GM12865 (cell line): ENCODE measurements around the gene AMFR.

Source experiments
- DNase-seq: peaks from one replicate; pipeline ENCODE4 v3.0.0; 2010; ENCODE audit warnings: low read depth
- H3K4me3 ChIP-seq: 2 replicates; pipeline ENCODE4 v1.5.1; 2011; ENCODE audit warnings: mild to moderate bottlenecking, low read depth, low read length, control low read depth
- TF ChIP-seq, protein P1 (sequence below): IDR thresholded peaks from 2 replicates; pipeline ENCODE4 v1.5.1; 2011; ENCODE audit warnings: low read length, control low read depth, low read depth, inconsistent platforms; ENCODE audit not compliant: insufficient read depth; ENCODE audit errors: missing control alignments

AMFR gene

DNA sequence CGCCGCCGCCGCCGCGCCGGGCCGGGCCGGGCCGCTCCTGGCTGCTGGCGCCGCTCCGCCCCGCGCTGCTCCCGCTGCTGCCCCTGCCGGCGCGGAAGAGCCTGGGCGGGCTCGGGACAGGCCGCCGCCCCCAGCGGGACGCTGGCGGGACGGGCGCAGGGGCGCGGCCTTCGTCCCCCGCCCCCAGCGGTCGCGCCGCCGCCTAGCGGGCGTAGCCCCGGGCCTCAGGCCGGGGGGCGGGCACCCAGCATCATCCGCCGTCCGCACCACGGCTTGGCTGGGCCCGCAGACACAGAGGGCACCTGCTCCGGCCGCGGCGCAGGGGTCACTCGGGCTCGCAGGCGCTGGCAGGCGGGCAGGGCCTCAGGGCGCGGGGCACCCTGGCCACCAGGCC is at the start of gene AMFR:
TSS of gene AMFR (minus strand) at position 107 of the 394 bp plus-strand sequence. CDS start 218 bp downstream, outside the sequence.
- TF ChIP-seq, protein P1, sequence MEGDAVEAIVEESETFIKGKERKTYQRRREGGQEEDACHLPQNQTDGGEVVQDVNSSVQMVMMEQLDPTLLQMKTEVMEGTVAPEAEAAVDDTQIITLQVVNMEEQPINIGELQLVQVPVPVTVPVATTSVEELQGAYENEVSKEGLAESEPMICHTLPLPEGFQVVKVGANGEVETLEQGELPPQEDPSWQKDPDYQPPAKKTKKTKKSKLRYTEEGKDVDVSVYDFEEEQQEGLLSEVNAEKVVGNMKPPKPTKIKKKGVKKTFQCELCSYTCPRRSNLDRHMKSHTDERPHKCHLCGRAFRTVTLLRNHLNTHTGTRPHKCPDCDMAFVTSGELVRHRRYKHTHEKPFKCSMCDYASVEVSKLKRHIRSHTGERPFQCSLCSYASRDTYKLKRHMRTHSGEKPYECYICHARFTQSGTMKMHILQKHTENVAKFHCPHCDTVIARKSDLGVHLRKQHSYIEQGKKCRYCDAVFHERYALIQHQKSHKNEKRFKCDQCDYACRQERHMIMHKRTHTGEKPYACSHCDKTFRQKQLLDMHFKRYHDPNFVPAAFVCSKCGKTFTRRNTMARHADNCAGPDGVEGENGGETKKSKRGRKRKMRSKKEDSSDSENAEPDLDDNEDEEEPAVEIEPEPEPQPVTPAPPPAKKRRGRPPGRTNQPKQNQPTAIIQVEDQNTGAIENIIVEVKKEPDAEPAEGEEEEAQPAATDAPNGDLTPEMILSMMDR: peak; percentile 41
- peak; percentile 92 for DNase-seq

DNA sequence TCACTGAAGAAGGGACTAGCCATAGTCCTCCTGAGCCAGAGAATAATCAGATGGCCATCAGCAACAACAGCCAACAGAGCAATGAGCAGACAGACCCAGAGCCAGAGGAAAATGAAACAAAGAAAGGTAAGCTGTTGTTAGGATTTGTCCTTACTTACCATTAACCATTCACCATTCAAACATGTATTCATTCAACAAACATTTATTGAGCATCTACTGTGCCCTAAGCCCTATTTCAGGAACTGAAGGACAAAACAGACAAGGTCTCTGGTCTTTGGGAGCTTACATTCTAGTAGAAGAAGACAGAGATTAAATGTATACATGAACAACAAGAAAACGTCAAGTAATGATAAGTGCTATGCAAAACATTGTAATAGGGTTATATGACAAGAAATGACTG is 45.3 kb upstream of the AMFR start:
- H3K4me3 ChIP-seq: no peak overlapping the region
- TF ChIP-seq, protein P1: no peak
- no peak for DNase-seq

More for the DNA sequence above, at the start of gene AMFR:
- H3K4me3 ChIP-seq: peak within 1 kb of the TSS; percentile 64

DNA sequence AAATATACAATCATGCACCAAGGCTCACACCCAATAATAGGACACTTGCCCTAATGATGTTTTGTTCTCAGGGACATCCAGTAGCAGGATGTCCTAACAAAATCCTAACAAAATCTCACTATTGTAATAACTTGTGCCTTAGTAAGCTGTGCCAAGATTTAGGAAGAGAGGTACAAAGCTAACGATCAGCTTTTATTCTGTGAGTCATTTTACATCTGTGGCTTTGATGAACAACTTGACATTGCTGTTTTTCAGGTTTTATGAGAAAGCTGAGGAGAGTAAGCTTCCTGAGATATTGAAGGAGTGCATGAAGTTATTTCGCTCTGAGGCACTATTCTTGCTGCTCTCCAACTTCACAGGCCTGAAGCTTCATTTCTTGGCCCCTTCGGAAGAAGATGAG is 44.9 kb upstream of the AMFR start:
- no peak for DNase-seq
- TF ChIP-seq, protein P1: no peak
- no peak overlapping the region for H3K4me3 ChIP-seq

DNA sequence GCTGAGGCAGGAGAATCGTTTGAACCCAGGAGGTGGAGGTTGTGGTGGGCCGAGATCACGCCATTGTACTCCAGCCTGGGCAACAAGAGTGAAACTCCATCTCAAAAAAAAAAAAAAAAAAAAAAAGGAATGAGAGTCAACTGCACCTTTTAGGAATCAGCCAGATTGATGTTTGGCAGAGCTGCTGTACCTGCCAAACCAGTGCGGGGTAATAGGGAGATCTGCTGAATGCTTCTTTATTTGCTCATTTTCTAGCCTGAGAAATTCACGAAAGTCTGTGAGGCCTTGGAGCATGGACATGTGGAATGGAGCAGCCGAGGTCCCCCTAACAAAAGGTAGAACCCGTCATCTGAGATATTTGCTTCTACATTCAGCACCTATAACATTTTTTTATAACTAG is 44.4 kb upstream of the AMFR start:
- DNase-seq: no peak
- H3K4me3 ChIP-seq: no peak overlapping the region
- TF ChIP-seq, protein P1: no peak

DNA sequence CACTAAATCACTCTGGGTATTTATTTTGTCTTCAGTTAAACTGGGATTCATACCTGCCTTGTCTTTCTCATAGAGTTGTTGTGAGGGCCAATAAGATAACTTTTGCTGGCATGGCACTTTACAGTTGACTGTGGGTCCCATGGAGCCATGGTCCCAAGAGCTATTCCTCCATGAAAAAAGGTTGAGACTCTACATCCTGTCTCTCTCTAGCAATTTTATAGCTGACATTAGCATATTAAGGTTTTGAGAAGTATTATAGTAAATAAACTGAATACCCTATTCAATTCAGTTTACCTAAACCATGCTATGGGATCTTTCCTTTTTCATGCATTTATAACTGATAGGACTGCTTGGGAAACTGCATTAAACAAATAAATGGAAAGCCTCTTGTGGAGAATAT is 43.5 kb upstream of the AMFR start:
- TF ChIP-seq, protein P1: no peak
- DNase-seq: no peak
- H3K4me3 ChIP-seq: no peak overlapping the region

DNA sequence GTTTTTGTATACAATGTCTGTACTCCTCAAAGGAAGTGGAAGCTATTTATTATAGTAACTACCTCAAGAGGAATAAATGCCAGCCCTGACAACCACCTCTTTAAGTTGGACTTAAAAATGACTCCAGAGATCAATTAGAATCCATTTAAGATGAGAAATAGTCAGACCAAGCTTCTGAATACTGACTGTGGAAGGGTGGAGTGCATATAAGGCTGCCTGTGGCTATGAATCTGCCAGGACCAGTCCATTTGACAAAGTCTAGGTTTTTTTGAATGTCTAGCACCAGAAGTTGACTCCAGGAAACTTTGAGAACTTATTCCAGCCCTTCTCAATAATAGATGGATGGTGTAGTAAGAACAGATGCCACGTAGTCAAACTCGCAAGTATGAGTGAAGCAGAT is 41.0 kb upstream of the AMFR start:
- no peak overlapping the region for H3K4me3 ChIP-seq
- DNase-seq: no peak
- TF ChIP-seq, protein P1: no peak

DNA sequence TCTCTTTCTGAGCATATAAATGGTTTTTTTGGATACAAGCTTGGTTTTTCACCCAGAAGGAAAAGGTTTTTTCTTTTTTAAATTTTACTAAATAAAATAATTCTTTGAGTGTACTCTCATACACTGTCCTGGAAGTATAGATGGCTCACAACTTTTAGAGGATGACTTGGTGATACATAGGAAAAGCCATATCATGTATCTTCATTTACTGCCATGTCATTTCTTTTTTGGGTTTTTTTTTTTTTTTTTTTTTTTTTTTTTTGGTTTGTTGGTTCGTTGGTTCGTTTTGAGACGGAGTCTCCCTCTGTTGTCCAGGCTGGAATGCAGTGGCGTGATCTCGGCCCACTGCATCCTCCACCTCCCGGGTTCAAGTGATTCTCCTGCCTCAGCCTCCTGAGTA is 37.8 kb upstream of the AMFR start:
- TF ChIP-seq, protein P1: no peak

More for the DNA sequence above, 37.8 kb upstream of the AMFR start:
- H3K4me3 ChIP-seq: no peak overlapping the region
- no peak for DNase-seq
